NB4 (cell line): ENCODE data around the gene PTPRG.

Experiments used
- DNase-seq: peaks from one replicate; pipeline ENCODE4 v3.0.0; 2010; ENCODE audit warnings: low read depth
- H3K4me3 ChIP-seq: one replicate; pipeline ENCODE4 v1.5.1; 2011; ENCODE audit warnings: mild to moderate bottlenecking, low read depth, low read length, moderate library complexity
- MYC ChIP-seq: IDR thresholded peaks from 2 replicates; pipeline ENCODE4 v1.6.1; 2011; ENCODE audit warnings: low read depth, low read length
- POLR2A ChIP-seq: IDR thresholded peaks from 2 replicates; pipeline ENCODE4 v1.6.1; 2011; ENCODE audit warnings: mild to moderate bottlenecking; ENCODE audit not compliant: insufficient read length; ENCODE audit errors: extremely low read depth
- TF ChIP-seq, protein P1 (sequence below): IDR thresholded peaks from one replicate; pipeline ENCODE4 v1.5.1; 2012; ENCODE audit warnings: low read depth, low read length
- TF ChIP-seq, protein P2 (sequence below): IDR thresholded peaks from 2 replicates; pipeline ENCODE4 v1.6.1; 2011; ENCODE audit warnings: low read depth, low read length

The PTPRG gene

DNA sequence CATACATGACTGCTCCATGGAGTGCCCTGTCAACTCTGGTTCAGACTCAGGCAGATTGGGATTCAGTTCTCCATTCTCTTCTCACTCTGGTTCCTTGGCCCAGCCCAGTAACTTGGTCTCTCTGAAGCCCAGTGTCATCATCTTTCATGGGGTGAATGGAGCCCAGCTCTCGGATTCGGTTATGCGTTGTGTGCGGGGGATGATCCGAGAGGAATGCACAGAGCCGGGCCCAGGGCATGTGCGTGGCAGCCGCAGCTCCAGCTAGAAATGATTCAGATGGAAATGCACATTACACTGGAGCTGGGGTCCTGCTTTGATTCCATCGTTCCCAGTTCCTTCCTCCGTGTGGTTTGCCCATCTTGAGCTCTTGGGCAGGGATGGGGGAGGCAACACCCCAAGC lies 622.6 kb downstream of the PTPRG start:
- TF ChIP-seq, protein P1, sequence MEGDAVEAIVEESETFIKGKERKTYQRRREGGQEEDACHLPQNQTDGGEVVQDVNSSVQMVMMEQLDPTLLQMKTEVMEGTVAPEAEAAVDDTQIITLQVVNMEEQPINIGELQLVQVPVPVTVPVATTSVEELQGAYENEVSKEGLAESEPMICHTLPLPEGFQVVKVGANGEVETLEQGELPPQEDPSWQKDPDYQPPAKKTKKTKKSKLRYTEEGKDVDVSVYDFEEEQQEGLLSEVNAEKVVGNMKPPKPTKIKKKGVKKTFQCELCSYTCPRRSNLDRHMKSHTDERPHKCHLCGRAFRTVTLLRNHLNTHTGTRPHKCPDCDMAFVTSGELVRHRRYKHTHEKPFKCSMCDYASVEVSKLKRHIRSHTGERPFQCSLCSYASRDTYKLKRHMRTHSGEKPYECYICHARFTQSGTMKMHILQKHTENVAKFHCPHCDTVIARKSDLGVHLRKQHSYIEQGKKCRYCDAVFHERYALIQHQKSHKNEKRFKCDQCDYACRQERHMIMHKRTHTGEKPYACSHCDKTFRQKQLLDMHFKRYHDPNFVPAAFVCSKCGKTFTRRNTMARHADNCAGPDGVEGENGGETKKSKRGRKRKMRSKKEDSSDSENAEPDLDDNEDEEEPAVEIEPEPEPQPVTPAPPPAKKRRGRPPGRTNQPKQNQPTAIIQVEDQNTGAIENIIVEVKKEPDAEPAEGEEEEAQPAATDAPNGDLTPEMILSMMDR = no peak
- TF ChIP-seq MYC (no peak), POLR2A (no peak)
- TF ChIP-seq, protein P2, sequence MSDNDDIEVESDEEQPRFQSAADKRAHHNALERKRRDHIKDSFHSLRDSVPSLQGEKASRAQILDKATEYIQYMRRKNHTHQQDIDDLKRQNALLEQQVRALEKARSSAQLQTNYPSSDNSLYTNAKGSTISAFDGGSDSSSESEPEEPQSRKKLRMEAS = no peak

DNA sequence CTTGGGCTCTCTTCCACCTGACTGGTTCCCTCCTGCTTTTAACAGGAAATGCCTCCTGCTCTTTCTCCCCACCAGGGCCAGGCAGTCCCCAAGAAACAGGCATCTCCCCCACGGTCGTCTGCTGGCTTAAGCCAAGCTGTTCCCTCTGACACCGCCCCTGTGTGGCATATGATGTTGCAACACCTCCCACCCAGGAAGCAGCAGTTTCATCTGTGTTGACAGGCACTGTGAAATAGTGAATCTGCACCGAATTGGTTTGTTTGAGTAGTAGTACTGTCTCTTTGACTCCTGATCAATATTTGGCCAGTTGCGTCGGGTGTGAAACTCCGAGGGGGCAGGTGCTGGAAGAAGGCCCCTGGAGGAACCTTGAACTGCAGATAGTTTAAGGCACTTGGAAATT lies 623.2 kb downstream of the PTPRG start:
- no peak overlapping the region for H3K4me3 ChIP-seq
- TF ChIP-seq, protein P2 = no peak
- no peak for TF ChIP-seq POLR2A
- TF ChIP-seq, protein P1 = no peak
- no peak for TF ChIP-seq MYC
- DNase-seq = peak; percentile 71

More for the DNA sequence above, 622.6 kb downstream of the PTPRG start:
- no peak overlapping the region for H3K4me3 ChIP-seq
- DNase-seq = no peak

DNA sequence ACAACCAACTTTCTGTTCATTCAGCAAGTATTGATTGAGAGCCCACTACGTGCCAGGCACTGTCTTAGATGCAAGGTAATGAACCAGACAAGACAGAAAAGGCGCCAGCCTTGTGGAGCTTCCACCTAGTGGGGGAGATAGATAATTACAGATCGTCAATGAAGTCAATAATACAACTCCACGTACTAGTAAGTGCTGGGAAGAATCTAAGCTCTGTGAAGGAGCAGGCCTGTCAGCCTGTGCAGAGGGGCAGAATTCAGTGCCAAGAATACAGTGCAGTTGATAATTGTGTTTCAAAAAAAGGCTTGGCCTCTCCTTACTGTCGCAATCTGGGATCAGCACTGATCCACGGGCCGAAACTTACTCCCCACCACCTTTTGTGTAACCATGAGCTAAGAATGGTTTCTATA lies 625.7 kb downstream of the PTPRG start:
- DNase-seq = peak; percentile 21
- no peak for TF ChIP-seq MYC
- TF ChIP-seq, protein P1 = peak; percentile 19
- no peak overlapping the region for H3K4me3 ChIP-seq

DNA sequence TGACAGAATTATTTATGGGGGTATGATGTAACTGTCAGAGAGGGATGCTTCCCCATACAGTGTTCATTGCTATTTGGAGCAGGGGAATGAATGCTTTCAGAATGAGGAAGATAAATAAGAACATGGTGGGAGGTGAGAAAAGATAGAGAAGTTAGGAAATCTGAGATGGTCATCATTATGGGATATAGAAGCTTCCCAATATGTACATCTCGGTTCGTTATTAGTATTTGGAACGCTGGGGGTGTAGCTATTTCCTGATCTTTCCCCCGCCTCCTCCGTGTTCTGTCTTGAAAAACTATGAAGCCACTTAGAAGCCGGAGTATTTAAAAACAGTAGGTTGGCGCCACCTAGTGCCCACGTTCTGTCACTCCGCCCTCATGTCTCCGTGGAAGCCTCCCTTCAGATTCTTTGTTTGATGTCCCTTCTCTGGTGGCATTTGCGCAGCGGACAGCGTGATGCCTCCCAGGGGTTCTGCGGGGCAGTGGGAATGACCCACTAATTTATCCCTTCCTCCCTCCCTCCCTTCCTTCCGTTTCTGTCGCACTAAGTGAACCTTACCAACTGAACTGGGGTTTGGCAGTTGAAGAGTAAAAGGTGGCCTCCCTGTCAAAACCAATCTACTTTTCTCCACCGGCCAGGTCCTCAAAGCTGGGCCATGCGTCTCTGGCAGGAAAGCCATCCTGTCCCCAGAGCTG lies 627.5 kb downstream of the PTPRG start:
- DNase-seq = peak; percentile 73
- no peak for TF ChIP-seq POLR2A
- TF ChIP-seq, protein P1 = peak; percentile 54
- TF ChIP-seq, protein P2 = no peak
- no peak for TF ChIP-seq MYC
- no peak overlapping the region for H3K4me3 ChIP-seq

DNA sequence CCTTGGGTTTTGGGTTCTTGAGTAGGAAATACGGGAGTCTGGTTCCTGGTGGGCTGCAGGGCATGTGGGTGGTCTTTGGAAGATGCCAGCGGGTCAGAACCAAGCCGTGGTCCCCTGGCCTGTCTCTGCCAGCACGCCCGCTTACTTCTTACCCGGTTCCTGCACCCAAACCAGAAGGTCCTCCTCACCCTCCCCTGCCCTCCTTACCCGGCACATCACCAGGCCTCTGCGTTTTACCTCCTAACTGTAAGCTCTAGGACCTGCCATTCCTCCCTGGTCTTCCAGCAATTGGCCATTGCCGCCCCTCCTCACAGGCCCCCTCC lies 628.0 kb downstream of the PTPRG start:
- TF ChIP-seq, protein P2 = no peak
- TF ChIP-seq MYC = no peak
- DNase-seq = no peak
- no peak overlapping the region for H3K4me3 ChIP-seq

DNA sequence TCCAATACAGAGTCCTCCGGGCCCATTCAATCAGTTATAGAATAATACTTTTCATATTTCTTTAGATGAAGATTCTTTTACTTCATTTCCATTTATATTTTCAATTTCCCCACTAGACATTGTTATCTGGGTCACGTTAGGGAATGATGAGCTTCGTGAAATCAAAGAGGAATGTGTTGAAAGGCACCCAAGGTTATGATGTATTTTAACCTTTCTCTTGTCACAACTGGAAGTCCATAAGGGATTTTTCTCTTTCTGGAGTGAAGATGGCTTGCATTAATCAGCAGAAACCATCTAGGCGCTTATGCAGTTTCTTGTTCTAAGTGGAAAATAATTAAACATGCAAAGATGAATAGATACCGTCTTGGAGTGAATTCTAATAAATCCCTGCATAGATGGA lies 631.5 kb downstream of the PTPRG start:
- DNase-seq = no peak
- TF ChIP-seq, protein P2 = no peak
- TF ChIP-seq MYC (no peak), POLR2A (no peak)
- TF ChIP-seq, protein P1 = no peak

More for the DNA sequence above, 631.5 kb downstream of the PTPRG start:
- H3K4me3 ChIP-seq = no peak overlapping the region
